ENCODE results near the gene ZBTB38.

- TF ChIP-seq CTCF (IDR thresholded peaks at IDR 0.05) = no peak
- no peak for TF ChIP-seq USF2 (CRISPR knock-in tag; IDR thresholded peaks at IDR 0.05)
- TF ChIP-seq, protein P1, sequence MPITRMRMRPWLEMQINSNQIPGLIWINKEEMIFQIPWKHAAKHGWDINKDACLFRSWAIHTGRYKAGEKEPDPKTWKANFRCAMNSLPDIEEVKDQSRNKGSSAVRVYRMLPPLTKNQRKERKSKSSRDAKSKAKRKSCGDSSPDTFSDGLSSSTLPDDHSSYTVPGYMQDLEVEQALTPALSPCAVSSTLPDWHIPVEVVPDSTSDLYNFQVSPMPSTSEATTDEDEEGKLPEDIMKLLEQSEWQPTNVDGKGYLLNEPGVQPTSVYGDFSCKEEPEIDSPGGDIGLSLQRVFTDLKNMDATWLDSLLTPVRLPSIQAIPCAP (CRISPR knock-in tag; IDR thresholded peaks at IDR 0.05) = no peak
- TF ChIP-seq ESRRA (CRISPR knock-in tag; IDR thresholded peaks at IDR 0.05; ENCODE audit: borderline replicate concordance) = no peak
- TF ChIP-seq ZNF219 (CRISPR knock-in tag; IDR thresholded peaks at IDR 0.05; ENCODE audit: borderline replicate concordance) = no peak
- no peak for TF ChIP-seq STAT6 (CRISPR knock-in tag; conservative IDR thresholded peaks at IDR 0.05; ENCODE audit: low read depth)
- TF ChIP-seq, protein P2, sequence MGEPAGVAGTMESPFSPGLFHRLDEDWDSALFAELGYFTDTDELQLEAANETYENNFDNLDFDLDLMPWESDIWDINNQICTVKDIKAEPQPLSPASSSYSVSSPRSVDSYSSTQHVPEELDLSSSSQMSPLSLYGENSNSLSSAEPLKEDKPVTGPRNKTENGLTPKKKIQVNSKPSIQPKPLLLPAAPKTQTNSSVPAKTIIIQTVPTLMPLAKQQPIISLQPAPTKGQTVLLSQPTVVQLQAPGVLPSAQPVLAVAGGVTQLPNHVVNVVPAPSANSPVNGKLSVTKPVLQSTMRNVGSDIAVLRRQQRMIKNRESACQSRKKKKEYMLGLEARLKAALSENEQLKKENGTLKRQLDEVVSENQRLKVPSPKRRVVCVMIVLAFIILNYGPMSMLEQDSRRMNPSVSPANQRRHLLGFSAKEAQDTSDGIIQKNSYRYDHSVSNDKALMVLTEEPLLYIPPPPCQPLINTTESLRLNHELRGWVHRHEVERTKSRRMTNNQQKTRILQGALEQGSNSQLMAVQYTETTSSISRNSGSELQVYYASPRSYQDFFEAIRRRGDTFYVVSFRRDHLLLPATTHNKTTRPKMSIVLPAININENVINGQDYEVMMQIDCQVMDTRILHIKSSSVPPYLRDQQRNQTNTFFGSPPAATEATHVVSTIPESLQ (CRISPR knock-in tag; IDR thresholded peaks at IDR 0.05) = no peak
- TF ChIP-seq MXD4 (CRISPR knock-in tag; IDR thresholded peaks at IDR 0.05; ENCODE audit: borderline replicate concordance) = no peak
- TF ChIP-seq HMGA2 (CRISPR knock-in tag; IDR thresholded peaks at IDR 0.05) = no peak
Measured at GRCh38 chr3:141384157-141384556, 15.9 kb downstream of the ZBTB38 start.
